Endothelial cell of umbilical vein (primary cell): ENCODE results near the gene ZFR. TPM values are rescaled to one million over a fixed set of nuclear protein-coding genes. Genes with fewer than 3 reads are reported as not detected.

Source experiments
- BruUV-seq: library from RNA; stranded (reverse); fragments of 400-500 nt; replicated peaks from 2 replicates; lab custom pipeline; 2021; lab: Mats Ljungman, UMichigan
- CTCF ChIA-PET: fragments of 300-600, 350-600 bp; sonication (Branson Sonifier 250); formaldehyde crosslinking; loops from one replicate; lab custom pipeline; 2021; ENCODE audit warnings: antibody characterized with exemption, inconsistent platforms; lab: Charles Lee
- POLR2A ChIA-PET: fragments of 300-600, 350-600 bp; sonication (Branson Sonifier 250); formaldehyde crosslinking; loops from one replicate; lab custom pipeline; 2021; ENCODE audit warnings: antibody characterized with exemption, inconsistent platforms; lab: Charles Lee
- DNase-seq: peaks from one replicate; pipeline ENCODE4 v3.0.0-alpha.2; 2011; ENCODE audit warnings: low read depth, low spot score
- FAIRE-seq: peaks from 2 replicates; lab custom pipeline; 2011; peaks lifted over from hg19 to GRCh38; lab: Jason Lieb, UNC
- H2AFZ ChIP-seq: 2 replicates; pipeline ENCODE4 v1.6.0; 2012; ENCODE audit warnings: low read depth, low read length, control low read depth, inconsistent platforms
- H3K27ac ChIP-seq: 2 replicates; pipeline ENCODE4 v1.5.1; 2011; ENCODE audit warnings: low read depth, mild to moderate bottlenecking, control low read depth, low read length, moderate library complexity; ENCODE audit not compliant: insufficient read depth
- H3K27me3 ChIP-seq, 2 experiments: 2 replicates each; pipeline versions ENCODE4 v1.6.0 to v1.6.1; 2011; ENCODE audit warnings: low read length in 2 of 2, mixed read lengths in 1 of 2; ENCODE audit not compliant: control insufficient read depth in 2 of 2, insufficient read depth in 2 of 2
- H3K36me3 ChIP-seq, 2 experiments: 2 replicates in 1 of 2; 3 replicates in 1 of 2; pipeline ENCODE4 v1.5.1; 2011; ENCODE audit warnings: low read length in 2 of 2, mild to moderate bottlenecking in 1 of 2, moderate library complexity in 1 of 2; ENCODE audit not compliant: control insufficient read depth in 2 of 2, insufficient read depth in 2 of 2; ENCODE audit errors: extremely low read depth in 1 of 2
- H3K4me1 ChIP-seq: 3 replicates; pipeline ENCODE4 v1.5.1; 2011; ENCODE audit warnings: mild to moderate bottlenecking, low read length; ENCODE audit not compliant: control insufficient read depth, insufficient read depth; ENCODE audit errors: extremely low read depth
- H3K4me2 ChIP-seq: 2 replicates; pipeline ENCODE4 v1.6.1; 2011; ENCODE audit warnings: low read length, control low read depth, mixed read lengths; ENCODE audit not compliant: insufficient read depth
- H3K4me3 ChIP-seq, 3 experiments: fragments of 200-600 bp in 1 of 3; sonication (generic), shearing (Covaris generic) in 1 of 3; replicated peaks in 1 of 3; 2 replicates each; pipeline ENCODE4 v1.5.1; 2011 to 2016; ENCODE audit warnings: control low read depth in 3 of 3, low read length in 3 of 3, mild to moderate bottlenecking in 2 of 3, inconsistent platforms in 1 of 3, low read depth in 1 of 3, moderate library complexity in 1 of 3; ENCODE audit not compliant: insufficient read depth in 1 of 3
- H3K79me2 ChIP-seq: 2 replicates; pipeline ENCODE4 v1.6.0; 2012; ENCODE audit warnings: low read length, inconsistent platforms; ENCODE audit not compliant: control insufficient read depth, insufficient read depth
- H3K9ac ChIP-seq: replicated peaks from 2 replicates; pipeline ENCODE3; 2011; ENCODE audit warnings: low read length, control low read depth; ENCODE audit not compliant: insufficient read depth; ENCODE audit errors: extremely low read depth
- H3K9me1 ChIP-seq: replicated peaks from 3 replicates; pipeline ENCODE4 v1.6.0; 2011; ENCODE audit warnings: mild to moderate bottlenecking, low read length; ENCODE audit not compliant: control insufficient read depth, insufficient read depth; ENCODE audit errors: extremely low read depth
- H3K9me3 ChIP-seq: replicated peaks from 2 replicates; pipeline ENCODE4 v1.5.1; 2012; ENCODE audit warnings: low read length, inconsistent platforms; ENCODE audit not compliant: control insufficient read depth, insufficient read depth
- H4K20me1 ChIP-seq: replicated peaks from 2 replicates; pipeline ENCODE3; 2011; ENCODE audit warnings: mild to moderate bottlenecking, low read length; ENCODE audit not compliant: control insufficient read depth, insufficient read depth; ENCODE audit errors: extremely low read depth
- CTCF ChIP-seq, 2 donors: IDR thresholded peaks; 1 replicate in 1 of 2; 2 replicates in 1 of 2; pipeline ENCODE4 v1.5.1; 2011; ENCODE audit warnings: low read length in 2 of 2, mild to moderate bottlenecking in 2 of 2, moderate library complexity in 2 of 2, control low read depth in 1 of 2, inconsistent platforms in 1 of 2, low read depth in 1 of 2; ENCODE audit not compliant: insufficient read depth in 1 of 2; ENCODE audit errors: extremely low read depth in 1 of 2
- EZH2 ChIP-seq: IDR thresholded peaks from 2 replicates; pipeline ENCODE4 v1.6.1; 2012; ENCODE audit warnings: borderline replicate concordance, low read depth, mild to moderate bottlenecking, moderate library complexity, low read length, inconsistent platforms; ENCODE audit not compliant: severe bottlenecking
- FOS ChIP-seq: IDR thresholded peaks from 2 replicates; pipeline ENCODE4 v1.6.1; 2011; ENCODE audit warnings: mild to moderate bottlenecking, low read length, moderate library complexity, borderline replicate concordance; ENCODE audit not compliant: insufficient read depth
- GATA2 ChIP-seq: IDR thresholded peaks from 2 replicates; pipeline ENCODE4 v1.7.0; 2011; ENCODE audit warnings: low read depth, mild to moderate bottlenecking, moderate library complexity, mixed read lengths, low read length; ENCODE audit not compliant: insufficient read length, insufficient read depth
- JUN ChIP-seq: IDR thresholded peaks from 2 replicates; pipeline ENCODE4 v1.6.1; 2011; ENCODE audit warnings: borderline replicate concordance, low read depth; ENCODE audit not compliant: insufficient read length, insufficient read depth
- MAX ChIP-seq: IDR thresholded peaks from 2 replicates; pipeline ENCODE4 v1.6.1; 2011; ENCODE audit not compliant: insufficient read depth, insufficient read length
- MYC ChIP-seq: IDR thresholded peaks from one replicate; pipeline ENCODE4 v1.6.1; 2011; ENCODE audit warnings: mild to moderate bottlenecking, low read depth, low read length
- POLR2A ChIP-seq: IDR thresholded peaks from 2 replicates; pipeline ENCODE4 v1.6.1; 2012; ENCODE audit warnings: low read depth, mild to moderate bottlenecking, control low read depth, low read length
- POLR2AphosphoS5 ChIP-seq: IDR thresholded peaks from 2 replicates; pipeline ENCODE4 v1.6.1; 2012; ENCODE audit warnings: low read depth, mild to moderate bottlenecking, control low read depth, low read length, moderate library complexity; ENCODE audit not compliant: insufficient read depth
- dilution Hi-C: fragments of 300-500 bp; cut with MboI; formaldehyde crosslinking; loops from one replicate; pipeline ENCODE4 v1.15.0; 2019; ENCODE audit warnings: low sequenced_read_pairs; ENCODE audit not compliant: extremely low pct_ligation_motif_present
- intact Hi-C: fragments of 100-400 bp; cut with micrococcal nuclease; formaldehyde crosslinking; loops from one replicate; pipeline ENCODE4 v1.10.0; 2022
- polyA plus RNA-seq, 4 experiments: library from polyadenylated mRNA; depleted of rRNA in 3 of 4; stranded (reverse) in 3 of 4; unstranded in 1 of 4; fragments of >200 nt; gene quantifications; 2 replicates each; pipeline versions ENCODE4 v1.2.1 to v1.2.3, GENCODE V29; 2011 to 2012; ENCODE audit warnings: missing spikeins in 1 of 4
- total RNA-seq: library from RNA; stranded (reverse); gene quantifications from 2 replicates; pipeline ENCODE4 v1.2.3, GENCODE V29; 2021

Gene ZFR
- total and polyA plus RNA-seq, 2 donors (not counting 3 experiments of a cell fraction or from before 2014, with no cell fraction given) = 60.1 to 79.4 TPM

- peaks cover 5% of the 10 kb centered on the region for H4K20me1 ChIP-seq
- POLR2A ChIA-PET = no interaction called here
- H3K27ac ChIP-seq = no peak overlapping the region
Observed at GRCh38 chr5:32420506-32420905, 24.0 kb downstream of the ZFR start.

More at GRCh38 chr5:32420506-32420905, 24.0 kb downstream of the ZFR start:
- Histone ChIP-seq H3K4me3 (no peak overlapping the region), H3K79me2 (peaks cover 72% of the 10 kb centered on the region), H3K9me3 (no peaks in the 10 kb centered on the region), H3K4me1 (no peaks in the 10 kb centered on the region), H3K4me2 (no peak overlapping the region), H3K36me3 (peaks cover 0 to 8% of the 10 kb centered on the region in 2 experiments), H2AFZ (no peak overlapping the region), H3K9me1 (no peaks in the 10 kb centered on the region), H3K27me3 (no peaks in the 10 kb centered on the region), H3K9ac (no peak overlapping the region)
- DNase-seq (no peak), FAIRE-seq (no peak)
- TF ChIP-seq MYC = no peak
- TF ChIP-seq POLR2A = no peak
- no peak for TF ChIP-seq FOS
- TF ChIP-seq EZH2 = no peak
- TF ChIP-seq JUN = no peak
- TF ChIP-seq CTCF (IDR thresholded peaks at IDR 0.05; ENCODE audit: extremely low read depth in 1 of 2, insufficient read depth in 1 of 2, low read depth in 1 of 2, low read length in 2 of 2) = no peak
- TF ChIP-seq GATA2 = no peak
- no peak for TF ChIP-seq MAX
- TF ChIP-seq POLR2AphosphoS5 = no peak
- intact Hi-C loops = no loop called here
- BruUV-seq = no TSS peak
- dilution Hi-C loops = no loop called here
- CTCF ChIA-PET = interaction anchor here (0.6 kb wide), 1 partner anchor 170 kb away, joined by 3 read pairs; no protein-coding TSS in a partner anchor
